Astrocyte of the cerebellum (primary cell): ENCODE measurements around the gene FGF6.

ENCODE experiments used
- DNase-seq: peaks from one replicate; pipeline ENCODE4 v3.0.0-alpha.2; 2011; ENCODE audit warnings: low read depth
- H3K4me3 ChIP-seq: 2 replicates; pipeline ENCODE4 v1.5.1; 2011; ENCODE audit warnings: mild to moderate bottlenecking, low read depth, low read length, moderate library complexity
- in situ Hi-C: cut with HindIII; loops from 2 replicates; pipeline ENCODE4 v1.10.0; 2017; ENCODE audit warnings: low sequenced_read_pairs
- TF ChIP-seq, protein P1 (sequence below): IDR thresholded peaks from 2 replicates; pipeline ENCODE4 v1.5.1; 2012; ENCODE audit warnings: low read length, low read depth, moderate library complexity, mild to moderate bottlenecking; ENCODE audit errors: missing control alignments

The FGF6 gene

GRCh38 chr12:4448943-4449850, 3.6 kb upstream of the FGF6 start:
- TF ChIP-seq, protein P1, sequence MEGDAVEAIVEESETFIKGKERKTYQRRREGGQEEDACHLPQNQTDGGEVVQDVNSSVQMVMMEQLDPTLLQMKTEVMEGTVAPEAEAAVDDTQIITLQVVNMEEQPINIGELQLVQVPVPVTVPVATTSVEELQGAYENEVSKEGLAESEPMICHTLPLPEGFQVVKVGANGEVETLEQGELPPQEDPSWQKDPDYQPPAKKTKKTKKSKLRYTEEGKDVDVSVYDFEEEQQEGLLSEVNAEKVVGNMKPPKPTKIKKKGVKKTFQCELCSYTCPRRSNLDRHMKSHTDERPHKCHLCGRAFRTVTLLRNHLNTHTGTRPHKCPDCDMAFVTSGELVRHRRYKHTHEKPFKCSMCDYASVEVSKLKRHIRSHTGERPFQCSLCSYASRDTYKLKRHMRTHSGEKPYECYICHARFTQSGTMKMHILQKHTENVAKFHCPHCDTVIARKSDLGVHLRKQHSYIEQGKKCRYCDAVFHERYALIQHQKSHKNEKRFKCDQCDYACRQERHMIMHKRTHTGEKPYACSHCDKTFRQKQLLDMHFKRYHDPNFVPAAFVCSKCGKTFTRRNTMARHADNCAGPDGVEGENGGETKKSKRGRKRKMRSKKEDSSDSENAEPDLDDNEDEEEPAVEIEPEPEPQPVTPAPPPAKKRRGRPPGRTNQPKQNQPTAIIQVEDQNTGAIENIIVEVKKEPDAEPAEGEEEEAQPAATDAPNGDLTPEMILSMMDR, result no peak
- H3K4me3 ChIP-seq, result no peak overlapping the region
- DNase-seq, result no peak
- in situ Hi-C loops, result no loop called here

- in situ Hi-C loops, result no loop called here
- DNase-seq, result no peak
- TF ChIP-seq, protein P1, result no peak
Observed at GRCh38 chr12:4448371-4448940, 2.8 kb upstream of the FGF6 start.

DNA sequence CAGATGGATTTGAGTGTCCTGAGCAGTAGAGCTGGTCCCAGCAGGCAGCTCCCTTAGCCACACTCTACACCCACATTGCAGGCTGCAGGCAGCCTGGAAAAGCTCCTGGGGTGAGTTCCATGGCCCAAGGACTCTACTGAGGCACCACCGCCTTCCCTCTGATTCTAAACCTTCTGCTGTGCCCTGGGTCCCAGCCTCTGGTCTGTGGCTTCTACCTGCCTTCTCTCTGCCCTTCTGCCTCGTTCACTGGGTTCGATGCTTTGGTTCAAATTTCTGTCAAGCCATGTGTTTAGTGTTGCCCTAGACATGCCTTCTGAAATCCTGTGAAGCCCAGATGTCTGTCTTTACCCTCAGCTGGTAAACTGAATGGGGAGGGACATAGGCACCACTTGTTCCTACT, 1.5 kb upstream of the FGF6 start:
- TF ChIP-seq, protein P1, result no peak
- H3K4me3 ChIP-seq, result no peak overlapping the region
- DNase-seq, result no peak
- in situ Hi-C loops, result no loop called here

More at GRCh38 chr12:4448371-4448940, 2.8 kb upstream of the FGF6 start:
- no peak overlapping the region for H3K4me3 ChIP-seq

DNA sequence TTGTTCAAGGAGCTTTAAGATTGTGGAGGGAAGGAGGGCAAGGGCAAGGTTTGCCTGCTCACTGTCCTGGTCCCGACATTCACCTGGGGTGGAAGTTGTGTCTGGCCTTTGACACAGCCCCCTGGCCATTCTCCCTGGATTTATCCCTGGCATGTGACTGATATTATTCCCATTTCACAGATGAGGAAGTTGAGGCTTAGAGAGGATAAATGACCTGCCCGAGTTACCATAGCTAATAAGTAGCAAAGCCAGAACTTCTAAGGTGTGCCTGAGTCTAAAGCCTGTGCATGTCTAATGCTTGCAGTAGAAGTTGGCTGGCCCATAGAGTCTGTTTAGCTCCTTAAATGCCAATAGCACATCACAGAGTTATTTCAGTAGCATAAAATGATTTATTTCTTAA, 720 bp upstream of the FGF6 start:
- in situ Hi-C loops, result no loop called here
- no peak for DNase-seq
- no peak overlapping the region for H3K4me3 ChIP-seq
- TF ChIP-seq, protein P1, result no peak

- in situ Hi-C loops, result no loop called here
- DNase-seq, result no peak
- TF ChIP-seq, protein P1, result no peak
- H3K4me3 ChIP-seq, result no peak overlapping the region
Observed at GRCh38 chr12:4444031-4444430, 1.6 kb downstream of the FGF6 start.

DNA sequence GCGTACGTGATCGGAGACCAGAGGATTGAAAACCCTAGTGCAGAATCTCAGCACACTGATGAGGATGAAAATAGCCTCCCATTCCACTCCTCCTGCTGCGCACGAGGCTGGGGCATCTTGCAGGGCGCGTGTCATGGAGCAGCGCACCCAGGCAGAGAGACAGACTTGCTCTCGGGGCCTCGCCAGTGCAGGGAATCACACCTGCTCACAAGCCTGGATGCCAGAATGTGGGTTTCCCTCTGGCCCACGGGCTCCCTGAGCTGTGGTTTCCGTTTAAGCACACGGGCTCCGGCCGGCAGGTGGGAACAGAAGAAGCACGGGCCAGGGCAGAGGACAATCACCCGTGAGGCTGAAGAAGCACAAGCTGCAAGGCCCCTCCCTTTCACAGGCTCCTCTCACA, 2.0 kb downstream of the FGF6 start:
- no peak overlapping the region for H3K4me3 ChIP-seq
- in situ Hi-C loops, result no loop called here
- TF ChIP-seq, protein P1, result no peak
- DNase-seq, result no peak
